ENCODE results near the gene SH3BGRL2. TPM values are rescaled to one million over a fixed set of nuclear protein-coding genes. Genes with fewer than 3 reads are reported as not detected.

Gene SH3BGRL2
- total RNA-seq, 1 experiment from 2014 or later = 13.8 TPM

DNA sequence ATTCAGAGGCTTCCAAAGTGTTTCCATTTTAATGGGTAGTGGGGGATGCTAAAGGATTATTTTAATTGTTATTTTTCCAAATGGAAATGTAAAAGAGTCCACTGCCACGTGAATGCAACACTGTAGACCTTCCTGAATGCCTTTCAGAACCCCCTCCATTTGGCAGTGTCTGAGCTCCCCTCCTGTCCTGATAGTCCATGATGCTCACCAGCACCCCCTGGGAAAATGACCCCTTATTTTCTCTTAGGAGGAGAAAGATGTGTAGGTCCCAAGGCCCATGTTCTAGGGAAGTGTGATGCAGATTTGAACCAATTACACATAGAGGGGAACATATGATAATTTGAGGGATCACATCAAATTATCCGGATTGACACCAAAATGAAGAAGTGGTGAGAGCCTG is 46.8 kb upstream of the SH3BGRL2 start (continued):
- TF ChIP-seq TEAD4 (CRISPR knock-in tag; IDR thresholded peaks at IDR 0.05) (no peak), FOXJ3 (CRISPR knock-in tag; IDR thresholded peaks at IDR 0.05; ENCODE audit: borderline replicate concordance) (no peak), NR1H2 (CRISPR knock-in tag; IDR thresholded peaks at IDR 0.05) (no peak), JAZF1 (CRISPR knock-in tag; IDR thresholded peaks at IDR 0.05) (no peak)

DNA sequence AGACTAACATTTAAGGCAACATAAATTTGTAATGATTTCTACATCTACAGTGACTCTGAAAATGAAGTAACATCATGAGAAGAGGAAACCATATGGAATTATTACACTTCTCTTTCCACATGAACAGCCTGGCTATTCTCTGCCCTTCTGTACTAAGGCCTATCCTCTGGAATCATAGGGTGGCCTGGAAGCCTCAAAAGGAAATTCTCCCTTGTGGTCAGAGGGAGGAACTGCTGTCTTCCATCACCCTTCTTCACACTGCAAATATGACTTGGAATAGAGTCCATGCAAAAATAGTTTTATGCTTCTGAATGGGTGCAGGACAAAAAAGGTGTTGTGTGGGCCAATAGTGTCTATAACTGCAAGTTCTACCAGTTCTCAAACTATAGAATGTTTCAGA is 44.6 kb upstream of the SH3BGRL2 start:
- DNase-seq (ENCODE audit: low spot score) (no peak), ATAC-seq (peak; percentile 98)
- Mint-ChIP-seq H3K27me3 (ENCODE audit: low read depth) (no peaks in the 10 kb centered on the region; the same call in 1 of the 2 replicates), H3K36me3 (peaks cover 10% of the 10 kb centered on the region), H3K9me3 (peaks cover 21% of the 10 kb centered on the region), H3K27ac (no peak overlapping the region), H3K4me3 (no peak overlapping the region), H3K4me1 (no peaks in the 10 kb centered on the region)
- TF ChIP-seq, protein P1, sequence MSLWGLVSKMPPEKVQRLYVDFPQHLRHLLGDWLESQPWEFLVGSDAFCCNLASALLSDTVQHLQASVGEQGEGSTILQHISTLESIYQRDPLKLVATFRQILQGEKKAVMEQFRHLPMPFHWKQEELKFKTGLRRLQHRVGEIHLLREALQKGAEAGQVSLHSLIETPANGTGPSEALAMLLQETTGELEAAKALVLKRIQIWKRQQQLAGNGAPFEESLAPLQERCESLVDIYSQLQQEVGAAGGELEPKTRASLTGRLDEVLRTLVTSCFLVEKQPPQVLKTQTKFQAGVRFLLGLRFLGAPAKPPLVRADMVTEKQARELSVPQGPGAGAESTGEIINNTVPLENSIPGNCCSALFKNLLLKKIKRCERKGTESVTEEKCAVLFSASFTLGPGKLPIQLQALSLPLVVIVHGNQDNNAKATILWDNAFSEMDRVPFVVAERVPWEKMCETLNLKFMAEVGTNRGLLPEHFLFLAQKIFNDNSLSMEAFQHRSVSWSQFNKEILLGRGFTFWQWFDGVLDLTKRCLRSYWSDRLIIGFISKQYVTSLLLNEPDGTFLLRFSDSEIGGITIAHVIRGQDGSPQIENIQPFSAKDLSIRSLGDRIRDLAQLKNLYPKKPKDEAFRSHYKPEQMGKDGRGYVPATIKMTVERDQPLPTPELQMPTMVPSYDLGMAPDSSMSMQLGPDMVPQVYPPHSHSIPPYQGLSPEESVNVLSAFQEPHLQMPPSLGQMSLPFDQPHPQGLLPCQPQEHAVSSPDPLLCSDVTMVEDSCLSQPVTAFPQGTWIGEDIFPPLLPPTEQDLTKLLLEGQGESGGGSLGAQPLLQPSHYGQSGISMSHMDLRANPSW (CRISPR knock-in tag; conservative IDR thresholded peaks at IDR 0.05; ENCODE audit: low read depth) = no peak
- TF ChIP-seq, protein P2, sequence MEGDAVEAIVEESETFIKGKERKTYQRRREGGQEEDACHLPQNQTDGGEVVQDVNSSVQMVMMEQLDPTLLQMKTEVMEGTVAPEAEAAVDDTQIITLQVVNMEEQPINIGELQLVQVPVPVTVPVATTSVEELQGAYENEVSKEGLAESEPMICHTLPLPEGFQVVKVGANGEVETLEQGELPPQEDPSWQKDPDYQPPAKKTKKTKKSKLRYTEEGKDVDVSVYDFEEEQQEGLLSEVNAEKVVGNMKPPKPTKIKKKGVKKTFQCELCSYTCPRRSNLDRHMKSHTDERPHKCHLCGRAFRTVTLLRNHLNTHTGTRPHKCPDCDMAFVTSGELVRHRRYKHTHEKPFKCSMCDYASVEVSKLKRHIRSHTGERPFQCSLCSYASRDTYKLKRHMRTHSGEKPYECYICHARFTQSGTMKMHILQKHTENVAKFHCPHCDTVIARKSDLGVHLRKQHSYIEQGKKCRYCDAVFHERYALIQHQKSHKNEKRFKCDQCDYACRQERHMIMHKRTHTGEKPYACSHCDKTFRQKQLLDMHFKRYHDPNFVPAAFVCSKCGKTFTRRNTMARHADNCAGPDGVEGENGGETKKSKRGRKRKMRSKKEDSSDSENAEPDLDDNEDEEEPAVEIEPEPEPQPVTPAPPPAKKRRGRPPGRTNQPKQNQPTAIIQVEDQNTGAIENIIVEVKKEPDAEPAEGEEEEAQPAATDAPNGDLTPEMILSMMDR (IDR thresholded peaks at IDR 0.05) = peak; percentile 38
- ChIA-PET CTCF (no interaction called here), POLR2A (no interaction called here)

DNA sequence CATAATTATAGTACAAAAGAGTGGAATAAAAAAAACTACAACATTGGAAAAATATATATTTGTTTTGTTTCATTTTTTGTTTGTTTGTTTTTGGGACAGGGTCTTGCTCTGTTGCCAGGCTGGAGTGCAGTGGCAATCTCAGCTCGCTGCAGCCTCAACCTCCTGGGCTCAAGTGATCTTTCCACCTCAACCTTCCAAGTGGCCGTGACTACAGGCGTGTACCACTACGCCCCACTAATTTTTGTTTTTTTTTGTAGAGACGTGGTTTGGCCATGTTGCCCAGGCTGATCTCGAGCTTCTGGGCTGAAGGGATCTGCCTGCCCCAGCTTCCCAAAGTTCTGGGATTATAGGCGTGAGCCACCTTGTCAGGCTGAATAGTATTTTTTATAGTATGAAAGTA is 41.4 kb upstream of the SH3BGRL2 start:
- Mint-ChIP-seq H3K27ac (no peak overlapping the region), H3K9me3 (0 out of 2 replicates have a peak, but pooled peaks cover 3% of the 10 kb centered on the region), H3K4me1 (no peaks in the 10 kb centered on the region), H3K27me3 (ENCODE audit: low read depth) (no peaks in the 10 kb centered on the region), H3K4me3 (no peak overlapping the region), H3K36me3 (no peaks in the 10 kb centered on the region; the same call in 1 of the 2 replicates)
- POLR2A ChIA-PET = no interaction called here
- TF ChIP-seq, protein P3, sequence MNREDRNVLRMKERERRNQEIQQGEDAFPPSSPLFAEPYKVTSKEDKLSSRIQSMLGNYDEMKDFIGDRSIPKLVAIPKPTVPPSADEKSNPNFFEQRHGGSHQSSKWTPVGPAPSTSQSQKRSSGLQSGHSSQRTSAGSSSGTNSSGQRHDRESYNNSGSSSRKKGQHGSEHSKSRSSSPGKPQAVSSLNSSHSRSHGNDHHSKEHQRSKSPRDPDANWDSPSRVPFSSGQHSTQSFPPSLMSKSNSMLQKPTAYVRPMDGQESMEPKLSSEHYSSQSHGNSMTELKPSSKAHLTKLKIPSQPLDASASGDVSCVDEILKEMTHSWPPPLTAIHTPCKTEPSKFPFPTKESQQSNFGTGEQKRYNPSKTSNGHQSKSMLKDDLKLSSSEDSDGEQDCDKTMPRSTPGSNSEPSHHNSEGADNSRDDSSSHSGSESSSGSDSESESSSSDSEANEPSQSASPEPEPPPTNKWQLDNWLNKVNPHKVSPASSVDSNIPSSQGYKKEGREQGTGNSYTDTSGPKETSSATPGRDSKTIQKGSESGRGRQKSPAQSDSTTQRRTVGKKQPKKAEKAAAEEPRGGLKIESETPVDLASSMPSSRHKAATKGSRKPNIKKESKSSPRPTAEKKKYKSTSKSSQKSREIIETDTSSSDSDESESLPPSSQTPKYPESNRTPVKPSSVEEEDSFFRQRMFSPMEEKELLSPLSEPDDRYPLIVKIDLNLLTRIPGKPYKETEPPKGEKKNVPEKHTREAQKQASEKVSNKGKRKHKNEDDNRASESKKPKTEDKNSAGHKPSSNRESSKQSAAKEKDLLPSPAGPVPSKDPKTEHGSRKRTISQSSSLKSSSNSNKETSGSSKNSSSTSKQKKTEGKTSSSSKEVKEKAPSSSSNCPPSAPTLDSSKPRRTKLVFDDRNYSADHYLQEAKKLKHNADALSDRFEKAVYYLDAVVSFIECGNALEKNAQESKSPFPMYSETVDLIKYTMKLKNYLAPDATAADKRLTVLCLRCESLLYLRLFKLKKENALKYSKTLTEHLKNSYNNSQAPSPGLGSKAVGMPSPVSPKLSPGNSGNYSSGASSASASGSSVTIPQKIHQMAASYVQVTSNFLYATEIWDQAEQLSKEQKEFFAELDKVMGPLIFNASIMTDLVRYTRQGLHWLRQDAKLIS (CRISPR knock-in tag; IDR thresholded peaks at IDR 0.05; ENCODE audit: borderline replicate concordance) = no peak
- TF ChIP-seq NFATC4 (CRISPR knock-in tag; IDR thresholded peaks at IDR 0.05) = no peak
- ATAC-seq (no peak), DNase-seq (ENCODE audit: low spot score) (no peak)
- CTCF ChIA-PET = no interaction called here

DNA sequence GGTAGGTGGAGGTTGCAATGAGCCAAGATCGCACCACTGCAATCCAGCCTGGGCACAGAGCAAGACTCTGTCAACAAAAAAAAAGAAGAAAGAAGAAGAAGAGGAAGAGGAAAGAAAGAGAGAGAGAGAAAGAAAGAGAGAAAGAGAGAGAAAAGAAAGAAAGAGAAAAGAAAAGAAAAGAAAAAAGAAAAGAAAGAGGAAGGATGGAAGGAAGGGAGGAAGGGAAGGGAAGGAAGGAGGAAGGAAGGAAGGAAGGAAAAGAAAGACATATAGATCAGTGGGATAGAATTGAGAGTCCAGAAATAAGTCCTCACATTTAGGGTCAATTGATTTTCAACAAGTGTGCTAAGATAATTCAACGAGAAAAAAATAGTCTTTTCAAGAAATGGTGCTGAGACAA is 34.0 kb upstream of the SH3BGRL2 start:
- CTCF ChIA-PET = no interaction called here
- no peak overlapping the region for H3K4me3 Mint-ChIP-seq
- no peaks in the 10 kb centered on the region for H3K9me3 Mint-ChIP-seq
- no peak for DNase-seq (ENCODE audit: low spot score)
- no peaks in the 10 kb centered on the region for H3K27me3 Mint-ChIP-seq (ENCODE audit: low read depth)
- POLR2A ChIA-PET = no interaction called here
- no peak overlapping the region for H3K27ac Mint-ChIP-seq
- ATAC-seq = no peak
- no peaks in the 10 kb centered on the region for H3K4me1 Mint-ChIP-seq
- H3K36me3 Mint-ChIP-seq = no peaks in the 10 kb centered on the region
- TF ChIP-seq, protein P4, sequence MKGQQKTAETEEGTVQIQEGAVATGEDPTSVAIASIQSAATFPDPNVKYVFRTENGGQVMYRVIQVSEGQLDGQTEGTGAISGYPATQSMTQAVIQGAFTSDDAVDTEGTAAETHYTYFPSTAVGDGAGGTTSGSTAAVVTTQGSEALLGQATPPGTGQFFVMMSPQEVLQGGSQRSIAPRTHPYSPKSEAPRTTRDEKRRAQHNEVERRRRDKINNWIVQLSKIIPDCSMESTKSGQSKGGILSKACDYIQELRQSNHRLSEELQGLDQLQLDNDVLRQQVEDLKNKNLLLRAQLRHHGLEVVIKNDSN (CRISPR knock-in tag; IDR thresholded peaks at IDR 0.05) = no peak
- TF ChIP-seq, protein P5, sequence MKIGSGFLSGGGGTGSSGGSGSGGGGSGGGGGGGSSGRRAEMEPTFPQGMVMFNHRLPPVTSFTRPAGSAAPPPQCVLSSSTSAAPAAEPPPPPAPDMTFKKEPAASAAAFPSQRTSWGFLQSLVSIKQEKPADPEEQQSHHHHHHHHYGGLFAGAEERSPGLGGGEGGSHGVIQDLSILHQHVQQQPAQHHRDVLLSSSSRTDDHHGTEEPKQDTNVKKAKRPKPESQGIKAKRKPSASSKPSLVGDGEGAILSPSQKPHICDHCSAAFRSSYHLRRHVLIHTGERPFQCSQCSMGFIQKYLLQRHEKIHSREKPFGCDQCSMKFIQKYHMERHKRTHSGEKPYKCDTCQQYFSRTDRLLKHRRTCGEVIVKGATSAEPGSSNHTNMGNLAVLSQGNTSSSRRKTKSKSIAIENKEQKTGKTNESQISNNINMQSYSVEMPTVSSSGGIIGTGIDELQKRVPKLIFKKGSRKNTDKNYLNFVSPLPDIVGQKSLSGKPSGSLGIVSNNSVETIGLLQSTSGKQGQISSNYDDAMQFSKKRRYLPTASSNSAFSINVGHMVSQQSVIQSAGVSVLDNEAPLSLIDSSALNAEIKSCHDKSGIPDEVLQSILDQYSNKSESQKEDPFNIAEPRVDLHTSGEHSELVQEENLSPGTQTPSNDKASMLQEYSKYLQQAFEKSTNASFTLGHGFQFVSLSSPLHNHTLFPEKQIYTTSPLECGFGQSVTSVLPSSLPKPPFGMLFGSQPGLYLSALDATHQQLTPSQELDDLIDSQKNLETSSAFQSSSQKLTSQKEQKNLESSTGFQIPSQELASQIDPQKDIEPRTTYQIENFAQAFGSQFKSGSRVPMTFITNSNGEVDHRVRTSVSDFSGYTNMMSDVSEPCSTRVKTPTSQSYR (CRISPR knock-in tag; IDR thresholded peaks at IDR 0.05) = no peak
- TF ChIP-seq, protein P6, sequence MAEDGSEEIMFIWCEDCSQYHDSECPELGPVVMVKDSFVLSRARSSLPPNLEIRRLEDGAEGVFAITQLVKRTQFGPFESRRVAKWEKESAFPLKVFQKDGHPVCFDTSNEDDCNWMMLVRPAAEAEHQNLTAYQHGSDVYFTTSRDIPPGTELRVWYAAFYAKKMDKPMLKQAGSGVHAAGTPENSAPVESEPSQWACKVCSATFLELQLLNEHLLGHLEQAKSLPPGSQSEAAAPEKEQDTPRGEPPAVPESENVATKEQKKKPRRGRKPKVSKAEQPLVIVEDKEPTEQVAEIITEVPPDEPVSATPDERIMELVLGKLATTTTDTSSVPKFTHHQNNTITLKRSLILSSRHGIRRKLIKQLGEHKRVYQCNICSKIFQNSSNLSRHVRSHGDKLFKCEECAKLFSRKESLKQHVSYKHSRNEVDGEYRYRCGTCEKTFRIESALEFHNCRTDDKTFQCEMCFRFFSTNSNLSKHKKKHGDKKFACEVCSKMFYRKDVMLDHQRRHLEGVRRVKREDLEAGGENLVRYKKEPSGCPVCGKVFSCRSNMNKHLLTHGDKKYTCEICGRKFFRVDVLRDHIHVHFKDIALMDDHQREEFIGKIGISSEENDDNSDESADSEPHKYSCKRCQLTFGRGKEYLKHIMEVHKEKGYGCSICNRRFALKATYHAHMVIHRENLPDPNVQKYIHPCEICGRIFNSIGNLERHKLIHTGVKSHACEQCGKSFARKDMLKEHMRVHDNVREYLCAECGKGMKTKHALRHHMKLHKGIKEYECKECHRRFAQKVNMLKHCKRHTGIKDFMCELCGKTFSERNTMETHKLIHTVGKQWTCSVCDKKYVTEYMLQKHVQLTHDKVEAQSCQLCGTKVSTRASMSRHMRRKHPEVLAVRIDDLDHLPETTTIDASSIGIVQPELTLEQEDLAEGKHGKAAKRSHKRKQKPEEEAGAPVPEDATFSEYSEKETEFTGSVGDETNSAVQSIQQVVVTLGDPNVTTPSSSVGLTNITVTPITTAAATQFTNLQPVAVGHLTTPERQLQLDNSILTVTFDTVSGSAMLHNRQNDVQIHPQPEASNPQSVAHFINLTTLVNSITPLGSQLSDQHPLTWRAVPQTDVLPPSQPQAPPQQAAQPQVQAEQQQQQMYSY (CRISPR knock-in tag; IDR thresholded peaks at IDR 0.05) = no peak
- no peak for TF ChIP-seq ZNF416 (CRISPR knock-in tag; IDR thresholded peaks at IDR 0.05)
- TF ChIP-seq FOXJ3 (CRISPR knock-in tag; IDR thresholded peaks at IDR 0.05; ENCODE audit: borderline replicate concordance) = no peak
- TF ChIP-seq, protein P7, sequence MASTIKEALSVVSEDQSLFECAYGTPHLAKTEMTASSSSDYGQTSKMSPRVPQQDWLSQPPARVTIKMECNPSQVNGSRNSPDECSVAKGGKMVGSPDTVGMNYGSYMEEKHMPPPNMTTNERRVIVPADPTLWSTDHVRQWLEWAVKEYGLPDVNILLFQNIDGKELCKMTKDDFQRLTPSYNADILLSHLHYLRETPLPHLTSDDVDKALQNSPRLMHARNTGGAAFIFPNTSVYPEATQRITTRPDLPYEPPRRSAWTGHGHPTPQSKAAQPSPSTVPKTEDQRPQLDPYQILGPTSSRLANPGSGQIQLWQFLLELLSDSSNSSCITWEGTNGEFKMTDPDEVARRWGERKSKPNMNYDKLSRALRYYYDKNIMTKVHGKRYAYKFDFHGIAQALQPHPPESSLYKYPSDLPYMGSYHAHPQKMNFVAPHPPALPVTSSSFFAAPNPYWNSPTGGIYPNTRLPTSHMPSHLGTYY (CRISPR knock-in tag; IDR thresholded peaks at IDR 0.05) = no peak
